SK-N-SH (cell line): ENCODE results near the gene CCR3.

Source experiments
- CTCF ChIP-seq: fragments of 200-600 bp; sonication (generic); IDR thresholded peaks from 2 replicates; pipeline ENCODE4 v1.6.1; 2017; ENCODE audit warnings: antibody characterized with exemption, mild to moderate bottlenecking, moderate library complexity
- EZH2phosphoT487 ChIP-seq: fragments of 200-600 bp; sonication (generic); IDR thresholded peaks from 2 replicates; pipeline ENCODE4 v1.6.1; 2017; ENCODE audit warnings: low read depth, mixed run types, mild to moderate bottlenecking, antibody characterized with exemption, moderate library complexity, borderline replicate concordance
- POLR2AphosphoS5 ChIP-seq: IDR thresholded peaks from 2 replicates; pipeline ENCODE4 v1.6.1; 2012; ENCODE audit warnings: low read depth, low read length
- TAF1 ChIP-seq: IDR thresholded peaks from 2 replicates; pipeline ENCODE4 v1.6.1; 2012; ENCODE audit warnings: low read depth, mild to moderate bottlenecking, low read length, moderate library complexity, borderline replicate concordance

- no peak for TF ChIP-seq CTCF
- TF ChIP-seq POLR2AphosphoS5: no peak
- TF ChIP-seq TAF1: no peak
- no peak for TF ChIP-seq EZH2phosphoT487
Measured at GRCh38 chr3:46242120-46242519, at the start of gene CCR3.
